GM12892 (cell line): ENCODE data around the gene ZNF414.

ENCODE experiments used
- POLR2A ChIP-seq: IDR thresholded peaks from 2 replicates; pipeline ENCODE4 v1.6.1; 2011; ENCODE audit warnings: low read depth, low read length, control low read depth
- POLR2AphosphoS5 ChIP-seq: IDR thresholded peaks from 2 replicates; pipeline ENCODE4 v1.6.1; 2011; ENCODE audit warnings: low read depth, low read length, control low read depth
- TAF1 ChIP-seq: IDR thresholded peaks from 2 replicates; pipeline ENCODE4 v1.6.1; 2011; ENCODE audit warnings: low read depth, mild to moderate bottlenecking, control low read depth, low read length, borderline replicate concordance

- TF ChIP-seq POLR2A (no peak), POLR2AphosphoS5 (no peak), TAF1 (no peak)
Observed at GRCh38 chr19:8561075-8561764, 47.3 kb upstream of the ZNF414 start.
